ENCODE results near the gene ACTL8. TPM values are rescaled to one million over a fixed set of nuclear protein-coding genes. Genes with fewer than 3 reads are reported as not detected.
"Not testable (repeated sequence)": the region's sequence is repeated elsewhere in the genome, so short reads cannot be mapped to it uniquely, and the experiment has no call there.

ACTL8 gene
- polyA plus RNA-seq, 2 of the 4 experiments (the other 2 are of a cell fraction) = 0.30 to 1.3 TPM

GRCh38 chr1:17745479-17745955 lies 9.6 kb upstream of the ACTL8 start:
- no peak for TF ChIP-seq KDM1A (IDR thresholded peaks at IDR 0.05; ENCODE audit: low read depth)
- no peak for TF ChIP-seq MYC (IDR thresholded peaks at IDR 0.05; ENCODE audit: borderline replicate concordance, low read length)
- no peak for TF ChIP-seq ESRRA (IDR thresholded peaks at IDR 0.05; ENCODE audit: borderline replicate concordance, low read length)
- POLR2A ChIA-PET = no interaction called here
- Histone ChIP-seq H3K27ac (no peak overlapping the region), H3K4me2 (no peak overlapping the region), H3K4me3 (no peak overlapping the region), H3K4me1 (no peaks in the 10 kb centered on the region), H3K9me3 (no peaks in the 10 kb centered on the region)
- DNase-seq (ENCODE audit: low read depth in 1 of 2, low spot score in 1 of 2) (no peak), FAIRE-seq (no peak), ATAC-seq (no peak)
- 72% methylated on average over 3 of the region's 3 CpGs for WGBS (ENCODE audit: missing lambda C conversion rate)
- CTCF ChIA-PET = interaction anchor here (0.8 to 1.2 kb wide), 4 partner anchors 10 to 53 kb away, joined by 3 to 4 read pairs (median 3); partner anchors contain the start of gene ACTL8

GRCh38 chr1:17746281-17746680 lies 8.9 kb upstream of the ACTL8 start:
- H3K4me1 ChIP-seq; H3K27ac ChIP-seq; H3K4me2 ChIP-seq; POLR2A ChIA-PET; H3K9me3 ChIP-seq; DNase-seq (ENCODE audit: low read depth in 1 of 2, low spot score in 1 of 2); H3K4me3 ChIP-seq; ATAC-seq; FAIRE-seq: not testable (repeated sequence)
- WGBS (ENCODE audit: missing lambda C conversion rate) = 10% methylated on average over 2 of the region's 2 CpGs
- CTCF ChIA-PET = interaction anchor here (1.2 kb wide), 1 partner anchor 12 kb away, joined by 4 read pairs; no protein-coding TSS in a partner anchor

- no peak for DNase-seq (ENCODE audit: low read depth in 1 of 2, low spot score in 1 of 2)
- no peak for ATAC-seq
- no peak overlapping the region for H3K4me3 ChIP-seq
- CTCF ChIA-PET = no interaction called here
- no peaks in the 10 kb centered on the region for H3K4me1 ChIP-seq
- H3K9me3 ChIP-seq = no peaks in the 10 kb centered on the region
- FAIRE-seq = no peak
- 52% methylated on average over 2 of the region's 2 CpGs for WGBS (ENCODE audit: missing lambda C conversion rate)
- no peak overlapping the region for H3K27ac ChIP-seq
- no peak overlapping the region for H3K4me2 ChIP-seq
- POLR2A ChIA-PET = no interaction called here
- TF ChIP-seq CBX8 (IDR thresholded peaks at IDR 0.05) (no peak), ZFP36 (IDR thresholded peaks at IDR 0.05; ENCODE audit: borderline replicate concordance, partially characterized antibody) (no peak), ELK1 (IDR thresholded peaks at IDR 0.05; ENCODE audit: low read depth, low read length) (no peak), EHF (CRISPR knock-in tag; IDR thresholded peaks at IDR 0.05) (no peak), SREBF2 (IDR thresholded peaks at IDR 0.05) (no peak), NPAS2 (CRISPR knock-in tag; IDR thresholded peaks at IDR 0.05; ENCODE audit: borderline replicate concordance) (no peak), HOXA7 (CRISPR knock-in tag; IDR thresholded peaks at IDR 0.05) (no peak), HES2 (IDR thresholded peaks at IDR 0.05) (no peak)
These were observed 8.2 kb upstream of the ACTL8 start for GRCh38 chr1:17746920-17747319.

- ChIA-PET POLR2A (no interaction called here), CTCF (no interaction called here)
- DNase-seq (ENCODE audit: low read depth in 1 of 2, low spot score in 1 of 2) (no peak), FAIRE-seq (no peak), ATAC-seq (no peak)
- Histone ChIP-seq H3K27ac (no peak overlapping the region), H3K9me3 (peaks cover 14% of the 10 kb centered on the region; the same call in 2 of the 3 replicates), H3K4me1 (no peaks in the 10 kb centered on the region), H3K4me2 (no peak overlapping the region), H3K4me3 (no peak overlapping the region)
- 52% methylated on average over 3 of the region's 5 CpGs for WGBS (ENCODE audit: missing lambda C conversion rate)
- TF ChIP-seq ZSCAN20 (CRISPR knock-in tag; IDR thresholded peaks at IDR 0.05) (no peak), KDM1A (IDR thresholded peaks at IDR 0.05; ENCODE audit: low read depth) (no peak), NPAS2 (CRISPR knock-in tag; IDR thresholded peaks at IDR 0.05; ENCODE audit: borderline replicate concordance) (no peak), CEBPB (IDR thresholded peaks at IDR 0.05) (no peak), ELK1 (IDR thresholded peaks at IDR 0.05; ENCODE audit: low read depth, low read length) (no peak), REST (IDR thresholded peaks at IDR 0.05) (no peak), CTCF (IDR thresholded peaks at IDR 0.05) (no peak), NR3C1 (IDR thresholded peaks at IDR 0.05) (no peak), CHD4 (IDR thresholded peaks at IDR 0.05; ENCODE audit: borderline replicate concordance) (no peak), HEYL (CRISPR knock-in tag; IDR thresholded peaks at IDR 0.05) (no peak), EHMT2 (IDR thresholded peaks at IDR 0.05; ENCODE audit: low read depth) (no peak), MYC (IDR thresholded peaks at IDR 0.05; ENCODE audit: borderline replicate concordance, low read length) (no peak), E2F6 (IDR thresholded peaks at IDR 0.05; ENCODE audit: borderline replicate concordance, low read depth) (no peak), RNF2 (IDR thresholded peaks at IDR 0.05; ENCODE audit: borderline replicate concordance, low read depth) (no peak)
These were observed 4.8 kb upstream of the ACTL8 start for GRCh38 chr1:17750333-17750732.
